Measurements from ENCODE around the gene THAP11.

DNA sequence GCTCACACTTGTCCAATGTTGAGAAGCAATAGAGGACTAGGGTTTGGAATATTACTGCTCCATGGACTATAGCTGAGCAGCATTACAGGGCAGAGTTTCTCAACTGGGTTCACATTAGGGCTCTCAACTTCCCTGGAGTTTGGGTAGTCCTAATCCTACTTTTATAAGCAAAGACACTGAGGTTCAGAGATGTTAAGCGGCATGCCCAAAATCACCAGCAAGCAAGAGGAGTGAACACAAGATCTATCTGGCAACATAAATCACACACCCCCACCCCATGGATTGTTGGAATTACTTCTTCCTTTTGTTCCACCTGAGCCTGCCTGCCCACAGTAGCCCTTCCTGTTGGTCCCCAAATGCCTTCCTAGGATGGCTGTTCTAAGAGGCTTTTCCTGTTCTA, 30.2 kb upstream of the THAP11 start:
- TF ChIP-seq, protein P1, sequence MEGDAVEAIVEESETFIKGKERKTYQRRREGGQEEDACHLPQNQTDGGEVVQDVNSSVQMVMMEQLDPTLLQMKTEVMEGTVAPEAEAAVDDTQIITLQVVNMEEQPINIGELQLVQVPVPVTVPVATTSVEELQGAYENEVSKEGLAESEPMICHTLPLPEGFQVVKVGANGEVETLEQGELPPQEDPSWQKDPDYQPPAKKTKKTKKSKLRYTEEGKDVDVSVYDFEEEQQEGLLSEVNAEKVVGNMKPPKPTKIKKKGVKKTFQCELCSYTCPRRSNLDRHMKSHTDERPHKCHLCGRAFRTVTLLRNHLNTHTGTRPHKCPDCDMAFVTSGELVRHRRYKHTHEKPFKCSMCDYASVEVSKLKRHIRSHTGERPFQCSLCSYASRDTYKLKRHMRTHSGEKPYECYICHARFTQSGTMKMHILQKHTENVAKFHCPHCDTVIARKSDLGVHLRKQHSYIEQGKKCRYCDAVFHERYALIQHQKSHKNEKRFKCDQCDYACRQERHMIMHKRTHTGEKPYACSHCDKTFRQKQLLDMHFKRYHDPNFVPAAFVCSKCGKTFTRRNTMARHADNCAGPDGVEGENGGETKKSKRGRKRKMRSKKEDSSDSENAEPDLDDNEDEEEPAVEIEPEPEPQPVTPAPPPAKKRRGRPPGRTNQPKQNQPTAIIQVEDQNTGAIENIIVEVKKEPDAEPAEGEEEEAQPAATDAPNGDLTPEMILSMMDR (IDR thresholded peaks at IDR 0.05), result no peak
- TF ChIP-seq POLR2AphosphoS5 (IDR thresholded peaks at IDR 0.05), result no peak
- TF ChIP-seq POLR2A (IDR thresholded peaks at IDR 0.05), result no peak
